ENCODE results near the gene MMP14. TPM values are rescaled to one million over a fixed set of nuclear protein-coding genes. Genes with fewer than 3 reads are reported as not detected.

Gene MMP14
- total RNA-seq, 6 experiments from 2014 or later = 8.7 to 26.0 (median 12.8) TPM

DNA sequence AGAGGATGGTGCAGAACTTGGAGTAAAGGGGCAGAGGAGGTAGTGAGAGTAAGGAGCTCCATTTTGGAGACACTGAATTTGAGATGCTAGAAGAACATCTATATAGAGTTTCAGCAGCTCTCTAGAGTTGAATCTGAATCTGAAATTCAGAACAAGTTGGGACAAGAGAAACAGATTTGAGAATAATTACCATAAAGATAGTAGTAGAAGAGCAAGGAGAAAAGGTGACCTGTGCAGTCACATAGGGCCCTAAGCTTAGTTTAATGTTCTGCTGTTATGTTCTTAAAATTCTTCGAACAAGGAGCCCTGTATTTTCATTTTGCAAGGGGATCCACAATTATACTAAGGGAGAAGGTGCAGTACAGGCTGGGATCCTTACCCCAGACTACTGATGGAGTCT is 54.0 kb downstream of the MMP14 start:
- Histone ChIP-seq H3K27me3 (no peaks in the 10 kb centered on the region), H3K36me3 (no peaks in the 10 kb centered on the region), H3K27ac (no peak overlapping the region), H3K4me3 (no peak overlapping the region), H3K4me1 (no peaks in the 10 kb centered on the region), H3K9me3 (no peaks in the 10 kb centered on the region)
- DNase-seq = no peak
- no peak for ATAC-seq
- intact Hi-C loops (cut with DNase I) = no loop called here
- TF ChIP-seq, protein P1, sequence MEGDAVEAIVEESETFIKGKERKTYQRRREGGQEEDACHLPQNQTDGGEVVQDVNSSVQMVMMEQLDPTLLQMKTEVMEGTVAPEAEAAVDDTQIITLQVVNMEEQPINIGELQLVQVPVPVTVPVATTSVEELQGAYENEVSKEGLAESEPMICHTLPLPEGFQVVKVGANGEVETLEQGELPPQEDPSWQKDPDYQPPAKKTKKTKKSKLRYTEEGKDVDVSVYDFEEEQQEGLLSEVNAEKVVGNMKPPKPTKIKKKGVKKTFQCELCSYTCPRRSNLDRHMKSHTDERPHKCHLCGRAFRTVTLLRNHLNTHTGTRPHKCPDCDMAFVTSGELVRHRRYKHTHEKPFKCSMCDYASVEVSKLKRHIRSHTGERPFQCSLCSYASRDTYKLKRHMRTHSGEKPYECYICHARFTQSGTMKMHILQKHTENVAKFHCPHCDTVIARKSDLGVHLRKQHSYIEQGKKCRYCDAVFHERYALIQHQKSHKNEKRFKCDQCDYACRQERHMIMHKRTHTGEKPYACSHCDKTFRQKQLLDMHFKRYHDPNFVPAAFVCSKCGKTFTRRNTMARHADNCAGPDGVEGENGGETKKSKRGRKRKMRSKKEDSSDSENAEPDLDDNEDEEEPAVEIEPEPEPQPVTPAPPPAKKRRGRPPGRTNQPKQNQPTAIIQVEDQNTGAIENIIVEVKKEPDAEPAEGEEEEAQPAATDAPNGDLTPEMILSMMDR (IDR thresholded peaks at IDR 0.05) = no peak
- no peak for TF ChIP-seq POLR2A (IDR thresholded peaks at IDR 0.05)
- WGBS (ENCODE audit: insufficient coverage, low coverage, low lambda C conversion rate, missing lambda C conversion rate) = 85% methylated on average over 1 of the region's 1 CpG

DNA sequence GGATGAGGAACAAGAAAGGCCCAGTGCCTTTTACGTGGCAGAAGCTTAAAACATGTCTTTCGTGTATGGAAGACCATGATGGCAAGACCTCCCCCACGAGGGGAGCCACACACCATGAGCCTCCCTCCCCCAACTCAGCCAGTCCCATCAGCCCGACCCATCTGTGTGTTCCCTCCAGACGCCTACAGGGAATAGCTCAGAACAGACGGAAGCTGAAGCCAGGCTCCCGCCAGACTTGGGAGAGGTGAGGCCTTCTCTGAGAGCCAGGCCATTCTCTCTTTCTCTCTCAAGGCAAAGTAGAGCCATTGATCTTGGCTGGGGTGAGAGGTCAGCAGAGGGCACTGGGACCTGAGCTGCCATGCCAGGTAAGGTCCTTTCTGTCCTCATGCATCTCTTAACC is 56.1 kb downstream of the MMP14 start:
- Histone ChIP-seq H3K9me3 (no peaks in the 10 kb centered on the region), H3K36me3 (no peaks in the 10 kb centered on the region), H3K27ac (no peak overlapping the region), H3K27me3 (no peaks in the 10 kb centered on the region), H3K4me3 (no peak overlapping the region), H3K4me1 (no peaks in the 10 kb centered on the region)
- ATAC-seq = no peak
- DNase-seq = no peak
- intact Hi-C loops (cut with DNase I) = no loop called here
- no peak for TF ChIP-seq POLR2A (IDR thresholded peaks at IDR 0.05)
- TF ChIP-seq, protein P1 (IDR thresholded peaks at IDR 0.05) = no peak
- 80% methylated on average over 1 of the region's 7 CpGs for WGBS (ENCODE audit: insufficient coverage, low coverage, low lambda C conversion rate, missing lambda C conversion rate)

DNA sequence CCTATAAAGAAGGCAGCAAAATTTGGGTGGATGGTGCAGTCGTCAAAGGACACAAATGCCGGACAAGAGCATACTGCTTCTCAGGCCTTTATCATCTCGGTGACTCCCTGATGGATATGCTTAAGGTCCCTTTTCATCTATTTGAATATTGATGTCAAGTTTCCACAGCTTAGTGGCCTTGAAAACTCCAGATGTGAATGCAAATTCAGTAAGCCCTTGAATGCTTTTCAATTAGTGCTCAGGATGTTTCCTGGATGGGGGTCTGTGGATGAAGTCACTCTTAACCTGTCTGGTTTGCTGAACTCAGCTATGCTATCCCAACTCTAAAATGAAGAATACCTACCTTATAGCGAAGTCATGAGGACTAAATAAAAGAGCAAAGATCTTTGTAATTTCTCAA is 57.3 kb downstream of the MMP14 start:
- no peak overlapping the region for H3K4me3 ChIP-seq
- no peaks in the 10 kb centered on the region for H3K4me1 ChIP-seq
- H3K27ac ChIP-seq = no peak overlapping the region
- intact Hi-C loops (cut with DNase I) = no loop called here
- no peaks in the 10 kb centered on the region for H3K36me3 ChIP-seq
- TF ChIP-seq, protein P1 (IDR thresholded peaks at IDR 0.05) = no peak
- TF ChIP-seq POLR2A (IDR thresholded peaks at IDR 0.05) = no peak
- no peaks in the 10 kb centered on the region for H3K27me3 ChIP-seq
- 84% methylated on average over 4 of the region's 4 CpGs for WGBS (ENCODE audit: insufficient coverage, low coverage, low lambda C conversion rate, missing lambda C conversion rate)
- DNase-seq = no peak
- H3K9me3 ChIP-seq = no peaks in the 10 kb centered on the region
- ATAC-seq = no peak

DNA sequence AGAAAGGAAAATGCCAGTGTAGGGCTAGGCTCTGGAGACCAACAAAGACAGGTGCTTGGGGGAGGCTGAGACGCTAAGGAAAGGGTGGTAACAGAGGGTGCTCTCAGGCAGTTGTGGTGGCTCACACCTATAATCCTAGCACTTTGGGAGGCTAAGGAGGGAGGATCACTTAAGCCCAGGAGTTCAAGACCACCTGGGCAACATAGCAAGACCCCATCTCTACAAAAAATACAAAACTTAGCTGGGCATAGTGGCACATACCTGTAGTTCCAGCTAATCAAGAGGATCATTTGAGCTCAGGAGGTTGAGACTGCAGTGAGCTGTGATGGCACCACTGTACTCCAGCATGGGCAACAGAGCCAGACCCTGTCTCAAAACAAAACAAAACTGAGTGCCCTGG is 59.0 kb downstream of the MMP14 start:
- intact Hi-C loops (cut with DNase I) = no loop called here
- Histone ChIP-seq H3K27me3 (no peaks in the 10 kb centered on the region), H3K9me3 (no peaks in the 10 kb centered on the region), H3K27ac (no peak overlapping the region), H3K4me1 (no peaks in the 10 kb centered on the region), H3K36me3 (peaks cover 0 to 2% (median under 1%) of the 10 kb centered on the region in 4 donors), H3K4me3 (no peak overlapping the region)
- 100% methylated on average over 1 of the region's 1 CpG for WGBS (ENCODE audit: insufficient coverage, low coverage, low lambda C conversion rate, missing lambda C conversion rate)
- no peak for TF ChIP-seq POLR2A (IDR thresholded peaks at IDR 0.05)
- TF ChIP-seq, protein P1 (IDR thresholded peaks at IDR 0.05) = no peak
- no peak for ATAC-seq
- DNase-seq = no peak

DNA sequence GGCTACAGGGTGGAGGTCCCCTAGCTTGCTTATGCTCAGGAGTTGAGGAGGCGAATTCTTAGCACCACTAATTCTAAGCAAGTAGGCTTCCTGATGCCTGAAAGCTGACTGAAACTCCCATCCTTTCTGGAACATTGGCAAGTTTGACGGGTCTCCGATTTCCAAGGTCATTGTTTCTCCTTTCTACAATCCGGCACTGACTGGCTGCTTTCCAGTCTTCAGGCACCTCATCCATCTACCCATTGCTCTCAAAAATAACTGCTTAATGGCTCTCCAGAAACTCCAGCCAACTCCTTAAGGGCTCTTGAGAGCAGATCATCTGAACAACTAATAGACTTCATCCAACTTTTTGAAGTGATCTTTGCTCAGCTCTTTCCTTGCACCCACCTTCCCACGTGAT is 60.0 kb downstream of the MMP14 start:
- TF ChIP-seq POLR2A (IDR thresholded peaks at IDR 0.05) = no peak
- TF ChIP-seq, protein P1 (IDR thresholded peaks at IDR 0.05) = no peak
- DNase-seq = no peak
- no peaks in the 10 kb centered on the region for H3K27me3 ChIP-seq
- 74% methylated on average over 5 of the region's 5 CpGs for WGBS (ENCODE audit: insufficient coverage, low coverage, low lambda C conversion rate, missing lambda C conversion rate)
- H3K4me3 ChIP-seq = no peak overlapping the region
- no peak overlapping the region for H3K27ac ChIP-seq
- no peak for ATAC-seq
- no peaks in the 10 kb centered on the region for H3K4me1 ChIP-seq
- peaks cover 0 to 11% (median 5%) of the 10 kb centered on the region in 4 donors for H3K36me3 ChIP-seq
- H3K9me3 ChIP-seq = no peaks in the 10 kb centered on the region
- intact Hi-C loops (cut with DNase I) = no loop called here
